K562 (cell line): Measurements from ENCODE around the gene CBLL2. TPM values are rescaled to one million over a fixed set of nuclear protein-coding genes. Genes with fewer than 3 reads are reported as not detected.

Experiments
- ATAC-seq: fragments of 200-7000 bp; cut with Tn5 transposase; 3 replicates; pipeline ENCODE4 v1.9.1; 2020; ENCODE audit warnings: moderate library complexity
- BruUV-seq: library from RNA; stranded (reverse); fragments of 400-500 nt; replicated peaks from 2 replicates; lab custom pipeline; 2021; lab: Mats Ljungman, UMichigan
- CTCF ChIA-PET: fragments of 300-600 bp; formaldehyde crosslinking; extraction: SDS; loops from one replicate; lab custom pipeline; 2021; ENCODE audit warnings: low intra/inter-chr PET ratio; lab: Yijun Ruan, JAX
- POLR2A ChIA-PET: fragments of 300-600, 350-650 bp; sonication (Branson Sonifier 250); formaldehyde crosslinking; extraction: SDS; loops from one replicate; lab custom pipeline; 2021; ENCODE audit warnings: antibody characterized with exemption, inconsistent platforms; lab: Yijun Ruan, JAX
- DNase-seq, 4 experiments: peaks; one replicate each; pipeline versions ENCODE4 v3.0.0 to v3.0.0-alpha.2; 2011 to 2018; ENCODE audit warnings: low spot score in 3 of 4, mixed read lengths in 3 of 4; ENCODE audit errors: extremely low read depth in 1 of 4
- FAIRE-seq: peaks from 2 replicates; lab custom pipeline; 2011; peaks lifted over from hg19 to GRCh38; lab: Jason Lieb, UNC
- H2AFZ ChIP-seq: 2 replicates; pipeline ENCODE4 v1.6.0; 2011; ENCODE audit warnings: low read depth, low read length, control low read depth, inconsistent platforms
- H3K27ac ChIP-seq: fragments of 200-600 bp; 3 replicates; pipeline ENCODE4 v1.8.0; 2011; ENCODE audit warnings: low read depth, mild to moderate bottlenecking, control low read depth, inconsistent platforms, low read length, moderate library complexity, mixed read lengths; ENCODE audit errors: extremely low read depth
- H3K27me3 ChIP-seq, 2 experiments: fragments of 300-600 bp in 1 of 2; 2 replicates in 1 of 2; 3 replicates in 1 of 2; pipeline versions ENCODE4 v1.6.0 to v1.8.0; 2011; ENCODE audit warnings: inconsistent platforms in 2 of 2, low read length in 2 of 2, mild to moderate bottlenecking in 1 of 2, mixed read lengths in 1 of 2, moderate library complexity in 1 of 2; ENCODE audit not compliant: control insufficient read depth in 2 of 2, insufficient read depth in 2 of 2
- H3K36me3 ChIP-seq: fragments of 300-600 bp; 3 replicates; pipeline ENCODE4 v1.8.0; 2011; ENCODE audit warnings: mild to moderate bottlenecking, low read length, inconsistent platforms; ENCODE audit not compliant: control insufficient read depth, insufficient read depth
- H3K4me1 ChIP-seq, 2 experiments: fragments of 200-600 bp in 1 of 2; replicated peaks in 1 of 2; 2 replicates in 1 of 2; 3 replicates in 1 of 2; pipeline versions ENCODE4 v1.5.1 to v1.8.0; 2011; ENCODE audit warnings: inconsistent platforms in 2 of 2, low read length in 2 of 2, mild to moderate bottlenecking in 1 of 2, mixed read lengths in 1 of 2, moderate library complexity in 1 of 2; ENCODE audit not compliant: control insufficient read depth in 2 of 2, insufficient read depth in 2 of 2
- H3K4me2 ChIP-seq: 2 replicates; pipeline ENCODE4 v1.6.1; 2011; ENCODE audit warnings: low read length, control low read depth, inconsistent platforms, mixed read lengths; ENCODE audit not compliant: insufficient read depth
- H3K4me3 ChIP-seq: fragments of 200-600 bp; sonication (generic), shearing (Covaris generic); 2 replicates; pipeline ENCODE4 v1.5.1; 2016; ENCODE audit warnings: control low read depth, inconsistent platforms
- H3K79me2 ChIP-seq: fragments of 200-600 bp; 3 replicates; pipeline ENCODE4 v1.8.0; 2011; ENCODE audit warnings: low read length, inconsistent platforms; ENCODE audit not compliant: control insufficient read depth, insufficient read depth
- H3K9ac ChIP-seq, 2 experiments: 2 replicates each; pipeline versions ENCODE4 v1.6.0 to v1.6.1; 2011; ENCODE audit warnings: low read depth in 2 of 2, low read length in 2 of 2, control low read depth in 1 of 2, inconsistent platforms in 1 of 2, mild to moderate bottlenecking in 1 of 2, mixed read lengths in 1 of 2; ENCODE audit not compliant: insufficient read depth in 1 of 2
- H3K9me1 ChIP-seq: one replicate; pipeline ENCODE4 v1.6.0; 2011; ENCODE audit warnings: inconsistent platforms, mild to moderate bottlenecking, low read length, moderate library complexity; ENCODE audit not compliant: control insufficient read depth, insufficient read depth
- H3K9me3 ChIP-seq: replicated peaks from 2 replicates; pipeline ENCODE4 v1.5.1; 2011; ENCODE audit warnings: low read depth, low read length, inconsistent platforms; ENCODE audit not compliant: control insufficient read depth, insufficient read depth
- H4K20me1 ChIP-seq: replicated peaks from 2 replicates; pipeline ENCODE4 v1.6.1; 2011; ENCODE audit warnings: low read length, inconsistent platforms, mixed read lengths; ENCODE audit not compliant: control insufficient read depth, insufficient read depth
- MGA ChIP-seq: fragments of 450-650 bp; IDR thresholded peaks from 2 replicates; pipeline ENCODE4 v1.6.1; 2016; ENCODE audit warnings: mild to moderate bottlenecking, moderate library complexity
- TAF9B ChIP-seq: fragments of 450-650 bp; IDR thresholded peaks from 2 replicates; pipeline ENCODE4 v1.6.1; 2018; ENCODE audit warnings: mild to moderate bottlenecking; ENCODE audit not compliant: partially characterized antibody
- WGBS: fragments of 100-300 bp; shearing (Covaris generic); methylation state at CpG from one replicate; pipeline ENCODE4 v1.1.6; 2016; ENCODE audit warnings: low coverage, mixed read lengths; ENCODE audit not compliant: insufficient coverage; ENCODE audit errors: missing lambda C conversion rate; 5-methylcytosine and 5-hydroxymethylcytosine counted together
- in situ Hi-C: fragments of 300-500 bp; cut with MboI; formaldehyde crosslinking; loops from 4 replicates; pipeline ENCODE4 v1.15.0; 2018; ENCODE audit warnings: inconsistent platforms, mixed read lengths
- intact Hi-C: fragments of 100-400 bp; cut with micrococcal nuclease; formaldehyde crosslinking; loops from 2 replicates; pipeline ENCODE4 v1.14.2; 2022
- polyA plus RNA-seq, 8 experiments: library from polyadenylated mRNA; depleted of rRNA in 4 of 8; stranded (reverse) in 5 of 8; unstranded in 3 of 8; fragments of >200 nt; fragmentation: Nextera tagmentation in 2 of 8; fragmentation: Illumina TruSeq in 1 of 8; extraction: Ambion mirVana in 2 of 8; extraction: Trizol in 1 of 8; gene quantifications; 2 replicates each; pipeline versions ENCODE4 v1.2.1 to v1.2.3, GENCODE V29; 2011 to 2014; ENCODE audit warnings: inconsistent platforms in 1 of 8, missing spikeins in 1 of 8
- total RNA-seq, 7 experiments: library from RNA; depleted of rRNA in 6 of 7; stranded (reverse); fragments of >200 nt in 6 of 7; fragmentation: Illumina TruSeq in 2 of 7; extraction: Trizol in 2 of 7; gene quantifications; 2 replicates each; pipeline versions ENCODE4 v1.2.1 to v1.2.3, GENCODE V29; 2011 to 2021; ENCODE audit warnings: low replicate concordance in 1 of 7

CBLL2 gene
- total and polyA plus RNA-seq, 9 of the 15 experiments (the other 6 are each of a cell fraction or from before 2014, with no cell fraction given): not detected

- no peak overlapping the region for H3K4me3 ChIP-seq
- H3K4me2 ChIP-seq: no peak overlapping the region
- in situ Hi-C loops: no loop called here
- 0% methylated on average over 1 of the region's 2 CpGs for WGBS
- H3K4me1 ChIP-seq: no peaks in the 10 kb centered on the region
- FAIRE-seq: no peak
- no peaks in the 10 kb centered on the region for H4K20me1 ChIP-seq
- no peaks in the 10 kb centered on the region for H3K27me3 ChIP-seq
- BruUV-seq: no TSS peak
- no peak overlapping the region for H2AFZ ChIP-seq
- no peak for ATAC-seq
- DNase-seq: no peak
- no peaks in the 10 kb centered on the region for H3K9me3 ChIP-seq
- intact Hi-C loops: no loop called here
- H3K27ac ChIP-seq: no peak overlapping the region
- H3K9ac ChIP-seq: no peak overlapping the region
- ChIA-PET POLR2A (no interaction called here), CTCF (no interaction called here)
- no peaks in the 10 kb centered on the region for H3K36me3 ChIP-seq
- no peaks in the 10 kb centered on the region for H3K79me2 ChIP-seq
- no peaks in the 10 kb centered on the region for H3K9me1 ChIP-seq
- TF ChIP-seq TAF9B (no peak), MGA (no peak)
These were observed 42.0 kb downstream of the CBLL2 start for GRCh38 chrX:22314692-22315091.
